ENCODE results near the gene SF3B3.

SF3B3 gene

DNA sequence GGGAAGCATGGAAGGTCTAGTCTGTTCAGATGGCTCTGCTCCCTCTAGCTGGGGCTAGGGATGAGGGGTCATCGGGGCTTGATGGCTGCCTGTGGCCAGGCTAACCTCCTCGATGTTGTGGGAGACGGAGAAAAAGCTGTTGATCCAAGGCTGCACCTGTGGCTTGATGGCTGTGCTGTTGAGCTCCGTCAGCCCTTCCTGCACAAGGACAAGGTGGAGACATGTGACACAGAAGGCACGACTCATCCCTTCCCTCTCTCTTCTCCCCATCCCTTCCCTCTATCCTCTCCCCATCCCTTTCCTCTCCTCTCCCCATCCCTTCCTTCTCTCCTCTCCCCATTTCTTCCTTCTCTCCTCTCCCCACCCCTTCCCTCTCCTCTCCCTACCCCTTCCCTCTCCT, 41.0 kb upstream of the SF3B3 start:
- Histone ChIP-seq H3K36me3 (ENCODE audit: control insufficient read depth, insufficient read depth, low read length) (peaks cover 17% of the 10 kb centered on the region), H3K9me3 (ENCODE audit: control insufficient read depth, low read length) (no peaks in the 10 kb centered on the region), H3K4me3 (ENCODE audit: insufficient read depth, low read depth, low read length) (no peak overlapping the region), H3K27ac (ENCODE audit: insufficient read depth, low read depth, low read length, poor library complexity, severe bottlenecking) (no peak overlapping the region), H3K27me3 (ENCODE audit: control insufficient read depth, insufficient read depth, low read length, poor library complexity, severe bottlenecking) (no peaks in the 10 kb centered on the region), H3K4me1 (ENCODE audit: control insufficient read depth, insufficient read depth, low read length) (no peaks in the 10 kb centered on the region)
- 93 to 94% methylated on average over 5 of the region's 5 CpGs for WGBS, 2 experiments

DNA sequence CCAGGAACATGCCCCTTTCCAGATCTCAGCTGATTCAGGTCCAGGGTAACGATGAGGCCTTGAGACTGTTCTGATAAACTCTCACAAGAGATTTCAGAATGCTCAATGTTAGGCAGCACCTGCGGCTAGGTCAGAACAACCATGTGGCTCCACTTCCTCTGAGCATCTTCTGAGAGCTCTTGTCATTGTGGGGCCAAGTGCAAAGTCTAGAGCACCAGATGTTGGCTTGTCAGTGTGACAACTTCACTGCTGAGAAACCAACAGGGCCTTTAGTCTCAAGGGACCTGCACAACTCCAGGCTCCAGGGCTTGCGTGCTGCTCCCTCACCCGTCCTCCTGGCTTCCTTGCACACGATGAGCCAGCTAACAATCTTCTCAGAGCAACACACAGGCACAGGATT, 40.2 kb upstream of the SF3B3 start:
- Histone ChIP-seq H3K27me3 (ENCODE audit: control insufficient read depth, insufficient read depth, low read length, poor library complexity, severe bottlenecking) (no peaks in the 10 kb centered on the region), H3K4me3 (ENCODE audit: insufficient read depth, low read depth, low read length) (no peak overlapping the region), H3K27ac (ENCODE audit: insufficient read depth, low read depth, low read length, poor library complexity, severe bottlenecking) (no peak overlapping the region), H3K4me1 (ENCODE audit: control insufficient read depth, insufficient read depth, low read length) (no peaks in the 10 kb centered on the region), H3K36me3 (ENCODE audit: control insufficient read depth, insufficient read depth, low read length) (peaks cover 17% of the 10 kb centered on the region), H3K9me3 (ENCODE audit: control insufficient read depth, low read length) (no peaks in the 10 kb centered on the region)
- 82 to 83% methylated on average over 5 of the region's 5 CpGs for WGBS, 2 experiments

DNA sequence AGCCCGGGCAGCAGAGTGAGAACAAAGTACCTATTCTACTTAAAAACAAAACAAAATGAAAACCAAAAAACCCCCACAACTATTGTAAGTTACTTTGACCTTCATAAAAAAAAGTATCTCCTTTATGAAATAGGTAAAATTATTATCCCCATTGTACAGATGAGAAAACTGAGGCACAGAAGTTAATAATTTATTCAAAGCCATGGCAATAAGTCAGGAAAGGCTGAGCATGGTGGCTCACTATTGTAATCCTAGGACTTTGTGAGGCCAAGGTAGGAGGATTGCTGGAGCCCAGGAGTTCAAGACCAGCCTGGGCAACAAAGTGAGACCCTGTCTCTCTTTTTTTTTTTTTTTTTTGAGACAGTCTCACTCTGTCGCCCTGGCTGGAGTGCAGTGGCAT, 38.7 kb upstream of the SF3B3 start:
- Histone ChIP-seq H3K4me3 (ENCODE audit: insufficient read depth, low read depth, low read length) (no peak overlapping the region), H3K4me1 (ENCODE audit: control insufficient read depth, insufficient read depth, low read length) (no peaks in the 10 kb centered on the region), H3K9me3 (ENCODE audit: control insufficient read depth, low read length) (no peaks in the 10 kb centered on the region), H3K36me3 (ENCODE audit: control insufficient read depth, insufficient read depth, low read length) (peaks cover 16% of the 10 kb centered on the region), H3K27me3 (ENCODE audit: control insufficient read depth, insufficient read depth, low read length, poor library complexity, severe bottlenecking) (no peaks in the 10 kb centered on the region), H3K27ac (ENCODE audit: insufficient read depth, low read depth, low read length, poor library complexity, severe bottlenecking) (no peak overlapping the region)
- WGBS, 2 experiments: 89 to 90% methylated on average over 2 of the region's 2 CpGs

DNA sequence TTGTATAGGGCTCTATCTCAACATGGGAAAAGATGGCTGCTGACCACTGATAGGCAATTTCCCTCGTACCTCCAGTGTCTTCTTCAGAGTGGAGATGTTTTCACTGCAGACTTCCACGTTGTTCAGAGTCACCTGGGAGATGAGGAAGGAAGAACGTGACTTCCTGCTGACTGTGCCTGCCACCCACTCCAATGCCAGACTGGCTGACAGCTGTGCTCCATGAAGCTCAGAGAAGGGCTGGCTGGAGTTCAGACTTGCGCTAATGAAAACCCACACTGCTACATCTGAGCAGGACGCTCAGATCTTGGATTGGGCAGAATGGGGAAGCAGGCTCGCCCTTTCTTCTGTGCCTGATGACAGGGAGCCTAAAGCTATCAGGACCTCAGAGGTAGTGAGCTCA, 33.4 kb upstream of the SF3B3 start:
- no peak overlapping the region for H3K27ac ChIP-seq (ENCODE audit: insufficient read depth, low read depth, low read length, poor library complexity, severe bottlenecking)
- whole genome bisulfite sequencing, 2 experiments: 90 to 96% methylated on average over 6 of the region's 6 CpGs
- H3K36me3 ChIP-seq (ENCODE audit: control insufficient read depth, insufficient read depth, low read length): peaks cover 16% of the 10 kb centered on the region
- no peaks in the 10 kb centered on the region for H3K27me3 ChIP-seq (ENCODE audit: control insufficient read depth, insufficient read depth, low read length, poor library complexity, severe bottlenecking)
- no peaks in the 10 kb centered on the region for H3K4me1 ChIP-seq (ENCODE audit: control insufficient read depth, insufficient read depth, low read length)
- H3K9me3 ChIP-seq (ENCODE audit: control insufficient read depth, low read length): no peaks in the 10 kb centered on the region
- H3K4me3 ChIP-seq (ENCODE audit: insufficient read depth, low read depth, low read length): no peak overlapping the region

DNA sequence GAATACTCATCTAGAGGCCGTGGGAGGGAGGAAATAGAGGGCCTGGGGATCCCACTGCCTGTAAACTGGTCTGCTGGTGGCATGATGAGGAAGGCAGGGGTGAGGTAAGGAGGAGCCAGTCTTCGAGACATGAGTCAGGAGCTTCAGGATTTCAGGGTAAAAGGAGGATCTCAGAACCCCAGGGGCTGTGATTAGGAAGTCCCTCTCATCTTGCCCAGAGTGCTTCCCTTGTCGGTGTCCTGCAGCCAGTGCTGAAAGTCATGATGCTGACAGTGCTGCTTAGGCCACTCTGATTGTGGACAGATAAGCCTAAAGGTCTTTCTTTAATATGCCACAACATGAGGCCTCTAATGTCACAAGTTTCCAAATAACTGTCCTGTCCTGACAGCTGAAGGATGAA, 29.8 kb upstream of the SF3B3 start:
- 93 to 94% methylated on average over 3 of the region's 3 CpGs for WGBS, 2 experiments

DNA sequence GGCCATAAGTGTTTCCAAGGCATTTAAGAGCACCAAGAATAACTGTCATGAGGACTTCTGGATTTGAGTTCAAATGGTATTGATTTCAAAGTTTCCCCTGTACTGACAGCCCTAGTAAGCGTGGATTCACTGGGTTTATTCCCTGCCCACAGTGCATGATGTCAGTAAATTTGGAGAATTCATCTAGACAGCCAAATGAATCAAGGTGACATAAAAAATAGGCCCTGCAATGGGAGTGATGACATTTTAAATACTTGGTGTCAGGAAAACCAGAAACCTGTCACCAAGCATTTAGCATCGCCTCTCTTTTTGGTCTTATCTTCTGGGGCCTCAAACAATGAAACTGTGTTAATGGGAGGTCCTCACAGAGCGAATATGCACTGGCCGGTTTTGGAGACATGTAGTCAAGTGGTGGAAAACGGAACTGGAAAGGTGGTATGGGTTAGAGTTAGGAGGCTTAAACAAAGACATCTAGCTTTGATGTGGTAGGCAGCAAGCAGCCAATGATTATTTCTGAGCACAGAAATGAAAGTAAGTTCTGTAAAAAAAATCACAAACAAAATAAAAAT, 29.3 kb upstream of the SF3B3 start:
- Histone ChIP-seq H3K9me3 (ENCODE audit: control insufficient read depth, low read length) (no peaks in the 10 kb centered on the region), H3K4me3 (ENCODE audit: insufficient read depth, low read depth, low read length) (no peak overlapping the region), H3K27ac (ENCODE audit: insufficient read depth, low read depth, low read length, poor library complexity, severe bottlenecking) (no peak overlapping the region), H3K36me3 (ENCODE audit: control insufficient read depth, insufficient read depth, low read length) (peaks cover 41% of the 10 kb centered on the region), H3K27me3 (ENCODE audit: control insufficient read depth, insufficient read depth, low read length, poor library complexity, severe bottlenecking) (no peaks in the 10 kb centered on the region), H3K4me1 (ENCODE audit: control insufficient read depth, insufficient read depth, low read length) (no peaks in the 10 kb centered on the region)
- 85 to 90% methylated on average over 5 of the region's 5 CpGs for WGBS, 2 experiments

More for the DNA sequence above, 29.8 kb upstream of the SF3B3 start:
- Histone ChIP-seq H3K27ac (ENCODE audit: insufficient read depth, low read depth, low read length, poor library complexity, severe bottlenecking) (no peak overlapping the region), H3K4me3 (ENCODE audit: insufficient read depth, low read depth, low read length) (no peak overlapping the region), H3K4me1 (ENCODE audit: control insufficient read depth, insufficient read depth, low read length) (no peaks in the 10 kb centered on the region), H3K36me3 (ENCODE audit: control insufficient read depth, insufficient read depth, low read length) (peaks cover 41% of the 10 kb centered on the region), H3K9me3 (ENCODE audit: control insufficient read depth, low read length) (no peaks in the 10 kb centered on the region), H3K27me3 (ENCODE audit: control insufficient read depth, insufficient read depth, low read length, poor library complexity, severe bottlenecking) (no peaks in the 10 kb centered on the region)

DNA sequence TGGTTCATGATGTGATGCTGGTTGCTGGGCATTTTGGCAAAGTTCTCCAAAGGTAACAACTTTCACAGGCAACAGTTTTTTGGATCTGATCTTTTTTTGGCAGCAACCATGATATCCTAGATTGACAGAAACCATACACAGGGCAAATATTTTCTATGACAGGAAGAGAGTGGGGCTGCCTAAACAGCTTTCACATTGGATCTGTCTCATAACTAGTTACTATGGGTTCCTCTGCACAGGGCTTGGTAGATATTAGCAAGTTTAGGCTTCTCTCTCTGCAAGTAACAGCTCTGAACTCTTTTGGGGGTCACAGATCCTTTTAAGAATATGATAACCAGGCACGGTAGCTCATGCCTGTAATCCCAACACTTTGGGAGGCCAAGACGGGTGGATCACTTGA, 28.8 kb upstream of the SF3B3 start:
- H3K27ac ChIP-seq (ENCODE audit: insufficient read depth, low read depth, low read length, poor library complexity, severe bottlenecking): no peak overlapping the region
- H3K4me3 ChIP-seq (ENCODE audit: insufficient read depth, low read depth, low read length): no peak overlapping the region
- WGBS, 2 experiments: 93 to 99% methylated on average over 2 of the region's 2 CpGs
- H3K9me3 ChIP-seq (ENCODE audit: control insufficient read depth, low read length): no peaks in the 10 kb centered on the region
- H3K27me3 ChIP-seq (ENCODE audit: control insufficient read depth, insufficient read depth, low read length, poor library complexity, severe bottlenecking): no peaks in the 10 kb centered on the region
- H3K36me3 ChIP-seq (ENCODE audit: control insufficient read depth, insufficient read depth, low read length): peaks cover 41% of the 10 kb centered on the region
- no peaks in the 10 kb centered on the region for H3K4me1 ChIP-seq (ENCODE audit: control insufficient read depth, insufficient read depth, low read length)

DNA sequence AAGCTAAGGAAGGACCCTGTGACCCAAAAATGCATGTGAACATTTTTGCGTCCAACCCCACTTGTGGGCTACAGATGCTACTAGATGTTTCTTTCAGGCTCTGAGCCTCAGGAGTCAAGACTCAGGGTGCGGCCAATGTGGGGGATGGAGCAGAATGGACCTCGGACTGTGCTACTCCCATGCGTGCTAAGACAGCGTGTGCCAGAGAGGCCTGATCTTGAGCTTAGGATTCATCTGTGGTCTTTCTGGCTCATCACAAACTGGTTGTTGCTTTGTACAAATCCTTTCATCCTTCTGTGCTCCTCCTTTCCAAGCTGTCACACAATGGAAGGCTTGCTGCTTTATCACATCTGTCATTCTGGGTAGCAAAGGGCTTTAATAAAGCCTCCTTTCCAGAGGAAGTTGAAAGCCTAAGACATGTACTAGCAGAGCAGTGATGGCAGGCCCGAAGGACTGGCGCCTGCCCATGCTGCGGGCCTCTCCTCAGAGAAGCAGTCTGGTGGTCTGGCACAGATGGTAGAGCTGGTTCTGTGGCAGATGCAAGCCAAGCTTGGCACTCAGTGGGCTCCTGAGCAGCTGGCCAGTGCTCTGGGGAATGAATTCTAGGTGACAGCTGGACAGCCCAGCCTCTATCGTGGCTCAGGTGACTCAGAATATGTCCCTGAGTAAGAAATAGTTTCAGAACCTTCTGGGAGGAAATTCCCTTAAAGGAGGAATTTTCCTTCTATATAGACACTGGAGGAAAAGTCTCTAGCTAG, 28.0 kb upstream of the SF3B3 start:
- Histone ChIP-seq H3K4me1 (ENCODE audit: control insufficient read depth, insufficient read depth, low read length) (no peaks in the 10 kb centered on the region), H3K4me3 (ENCODE audit: insufficient read depth, low read depth, low read length) (no peak overlapping the region), H3K9me3 (ENCODE audit: control insufficient read depth, low read length) (no peaks in the 10 kb centered on the region), H3K36me3 (ENCODE audit: control insufficient read depth, insufficient read depth, low read length) (peaks cover 35% of the 10 kb centered on the region), H3K27me3 (ENCODE audit: control insufficient read depth, insufficient read depth, low read length, poor library complexity, severe bottlenecking) (no peaks in the 10 kb centered on the region), H3K27ac (ENCODE audit: insufficient read depth, low read depth, low read length, poor library complexity, severe bottlenecking) (no peak overlapping the region)
- WGBS, 2 experiments: 94 to 97% methylated on average over 9 of the region's 9 CpGs

DNA sequence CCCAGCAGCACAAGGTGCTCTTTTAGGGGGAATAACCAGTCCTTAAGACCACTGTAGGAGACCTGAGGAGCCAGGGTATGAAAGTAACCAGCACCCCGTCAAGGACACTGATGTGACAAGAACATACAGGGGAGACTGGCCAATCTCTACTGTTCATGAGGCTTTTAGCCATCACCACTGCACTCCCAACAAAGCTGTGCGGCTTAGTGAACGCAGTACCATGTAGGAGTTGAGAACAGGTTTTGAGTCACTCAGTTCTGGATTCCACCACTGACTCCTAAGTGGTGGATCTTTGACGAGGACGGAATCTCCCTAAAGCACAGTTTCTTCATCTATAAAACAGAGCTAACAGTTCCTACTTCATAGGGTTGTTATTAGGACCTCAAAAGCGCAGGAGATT, 27.1 kb upstream of the SF3B3 start:
- WGBS, 2 experiments: 95 to 97% methylated on average over 6 of the region's 6 CpGs
- no peaks in the 10 kb centered on the region for H3K4me1 ChIP-seq (ENCODE audit: control insufficient read depth, insufficient read depth, low read length)
- peaks cover 35% of the 10 kb centered on the region for H3K36me3 ChIP-seq (ENCODE audit: control insufficient read depth, insufficient read depth, low read length)
- H3K4me3 ChIP-seq (ENCODE audit: insufficient read depth, low read depth, low read length): no peak overlapping the region
- H3K27me3 ChIP-seq (ENCODE audit: control insufficient read depth, insufficient read depth, low read length, poor library complexity, severe bottlenecking): no peaks in the 10 kb centered on the region
- H3K9me3 ChIP-seq (ENCODE audit: control insufficient read depth, low read length): no peaks in the 10 kb centered on the region
- H3K27ac ChIP-seq (ENCODE audit: insufficient read depth, low read depth, low read length, poor library complexity, severe bottlenecking): no peak overlapping the region

DNA sequence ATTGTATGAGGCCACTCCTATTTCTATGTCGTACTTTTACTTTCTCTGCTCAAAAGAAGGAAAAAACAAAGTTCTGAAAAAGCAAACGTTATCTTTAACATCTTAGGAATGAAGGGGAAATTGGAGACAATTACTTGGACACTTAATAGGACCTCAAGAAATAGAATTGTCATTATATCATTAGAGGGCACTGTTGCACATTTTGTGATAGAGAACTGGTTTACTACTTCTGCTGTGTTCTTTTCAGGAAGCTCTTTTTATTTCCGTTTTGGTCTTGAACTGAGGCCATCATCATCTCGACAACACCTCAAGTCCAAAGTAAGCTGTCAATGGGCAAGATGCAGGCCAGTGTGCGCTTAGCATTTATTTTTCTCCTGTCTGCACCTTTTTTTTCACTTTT, 14.9 kb upstream of the SF3B3 start:
- WGBS, 2 experiments: 95 to 97% methylated on average over 5 of the region's 5 CpGs
- Histone ChIP-seq H3K4me1 (ENCODE audit: control insufficient read depth, insufficient read depth, low read length) (no peaks in the 10 kb centered on the region), H3K27me3 (ENCODE audit: control insufficient read depth, insufficient read depth, low read length, poor library complexity, severe bottlenecking) (no peaks in the 10 kb centered on the region), H3K27ac (ENCODE audit: insufficient read depth, low read depth, low read length, poor library complexity, severe bottlenecking) (no peak overlapping the region), H3K9me3 (ENCODE audit: control insufficient read depth, low read length) (no peaks in the 10 kb centered on the region), H3K36me3 (ENCODE audit: control insufficient read depth, insufficient read depth, low read length) (peaks cover 15% of the 10 kb centered on the region), H3K4me3 (ENCODE audit: insufficient read depth, low read depth, low read length) (no peak overlapping the region)

Measured in ectodermal cell (in vitro differentiated cells).